Fibroblast of lung (primary cell): ENCODE data around the gene TOX3. TPM values are rescaled to one million over a fixed set of nuclear protein-coding genes. Genes with fewer than 3 reads are reported as not detected.

Experiments used
- DNase-seq, 2 donors: peaks; one replicate each; pipeline versions ENCODE4 v3.0.0 to v3.0.0-alpha.2; 2010; ENCODE audit warnings: low read depth in 2 of 2
- H2AFZ ChIP-seq: 2 replicates; pipeline ENCODE4 v1.5.1; 2012; ENCODE audit warnings: low read length, control low read depth, inconsistent platforms
- H3K27ac ChIP-seq: 2 replicates; pipeline ENCODE4 v1.5.1; 2011; ENCODE audit warnings: low read length, control low read depth; ENCODE audit not compliant: insufficient read depth
- H3K27me3 ChIP-seq: 2 replicates; pipeline ENCODE4 v1.5.1; 2011; ENCODE audit warnings: mild to moderate bottlenecking, low read length; ENCODE audit not compliant: control insufficient read depth, insufficient read depth
- H3K36me3 ChIP-seq: 2 replicates; pipeline ENCODE4 v1.5.1; 2011; ENCODE audit warnings: low read length; ENCODE audit not compliant: control insufficient read depth, insufficient read depth
- H3K4me1 ChIP-seq: 2 replicates; pipeline ENCODE4 v1.5.1; 2011; ENCODE audit warnings: low read length; ENCODE audit not compliant: control insufficient read depth, insufficient read depth; ENCODE audit errors: extremely low read depth
- H3K4me2 ChIP-seq: 2 replicates; pipeline ENCODE4 v1.5.1; 2011; ENCODE audit warnings: low read length, control low read depth; ENCODE audit not compliant: insufficient read depth; ENCODE audit errors: extremely low read depth
- H3K4me3 ChIP-seq, 4 experiments: fragments of 200-600 bp in 1 of 4; sonication (generic) in 1 of 4; replicated peaks in 1 of 4; 2 replicates each; pipeline ENCODE4 v1.5.1; 2011 to 2016; ENCODE audit warnings: low read length in 4 of 4, low read depth in 3 of 4, mild to moderate bottlenecking in 3 of 4, control low read depth in 2 of 4, inconsistent platforms in 1 of 4, mixed read lengths in 1 of 4; ENCODE audit not compliant: insufficient read depth in 1 of 4; ENCODE audit errors: control extremely low read depth in 1 of 4
- H3K79me2 ChIP-seq: 2 replicates; pipeline ENCODE4 v1.5.1; 2012; ENCODE audit warnings: mild to moderate bottlenecking, low read length, inconsistent platforms; ENCODE audit not compliant: control insufficient read depth, insufficient read depth
- H3K9ac ChIP-seq: 2 replicates; pipeline ENCODE4 v1.5.1; 2011; ENCODE audit warnings: mild to moderate bottlenecking, low read length, control low read depth; ENCODE audit not compliant: insufficient read depth
- H3K9me3 ChIP-seq: 2 replicates; pipeline ENCODE4 v1.5.1; 2012; ENCODE audit warnings: low read depth, low read length; ENCODE audit not compliant: control insufficient read depth, insufficient read depth
- H4K20me1 ChIP-seq: 2 replicates; pipeline ENCODE4 v1.5.1; 2011; ENCODE audit warnings: low read length; ENCODE audit not compliant: control insufficient read depth, insufficient read depth; ENCODE audit errors: extremely low read depth
- EZH2 ChIP-seq: IDR thresholded peaks from 2 replicates; pipeline ENCODE4 v1.5.1; 2012; ENCODE audit warnings: low read length, control low read depth, mild to moderate bottlenecking; ENCODE audit errors: missing control alignments
- polyA plus RNA-seq, 2 donors: library from polyadenylated mRNA; depleted of rRNA in 1 of 2; stranded (reverse) in 1 of 2; unstranded in 1 of 2; fragments of >200 nt; gene quantifications; 2 replicates each; pipeline ENCODE4 v1.2.1, GENCODE V29; 2011 to 2012; ENCODE audit warnings: missing spikeins in 1 of 2
- total RNA-seq: library from RNA; depleted of rRNA; stranded (reverse); fragments of >200 nt; gene quantifications from 2 replicates; pipeline ENCODE4 v1.2.1, GENCODE V29; 2014
- TF ChIP-seq, protein P1 (sequence below), 2 donors: IDR thresholded peaks in 1 of 2; conservative IDR thresholded peaks in 1 of 2; 1 replicate in 1 of 2; 2 replicates in 1 of 2; pipeline ENCODE4 v1.5.1; 2011 to 2012; ENCODE audit warnings: low read length in 2 of 2, control low read depth in 1 of 2, inconsistent platforms in 1 of 2, low read depth in 1 of 2, mild to moderate bottlenecking in 1 of 2

Gene TOX3
- total and polyA plus RNA-seq, 2 donors (not counting 1 experiment from before 2014, with no cell fraction given): not detected

DNA sequence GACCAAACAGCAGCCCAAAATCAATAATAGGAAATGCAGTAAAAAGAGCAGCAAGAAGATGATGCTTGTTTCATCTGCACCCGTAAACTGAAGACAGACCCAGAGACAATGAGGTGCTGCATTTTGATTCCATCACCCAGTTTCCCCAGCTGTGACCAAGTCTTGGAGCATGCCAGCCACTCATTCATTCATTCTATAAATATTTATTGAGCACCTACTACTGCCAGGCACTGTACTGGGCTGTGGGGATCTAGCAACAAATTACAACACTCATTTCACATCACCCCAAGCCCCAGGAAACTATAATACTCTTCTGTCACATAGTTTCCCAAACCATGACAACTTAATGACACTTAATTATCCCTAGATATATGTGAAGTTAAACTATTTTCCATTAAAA is 79.2 kb downstream of the TOX3 start:
- no peak overlapping the region for H3K9ac ChIP-seq
- no peaks in the 10 kb centered on the region for H3K4me1 ChIP-seq
- H3K9me3 ChIP-seq: no peaks in the 10 kb centered on the region
- H3K27ac ChIP-seq: no peak overlapping the region
- no peak overlapping the region for H2AFZ ChIP-seq
- H3K27me3 ChIP-seq: no peaks in the 10 kb centered on the region
- no peaks in the 10 kb centered on the region for H4K20me1 ChIP-seq
- TF ChIP-seq, protein P1, sequence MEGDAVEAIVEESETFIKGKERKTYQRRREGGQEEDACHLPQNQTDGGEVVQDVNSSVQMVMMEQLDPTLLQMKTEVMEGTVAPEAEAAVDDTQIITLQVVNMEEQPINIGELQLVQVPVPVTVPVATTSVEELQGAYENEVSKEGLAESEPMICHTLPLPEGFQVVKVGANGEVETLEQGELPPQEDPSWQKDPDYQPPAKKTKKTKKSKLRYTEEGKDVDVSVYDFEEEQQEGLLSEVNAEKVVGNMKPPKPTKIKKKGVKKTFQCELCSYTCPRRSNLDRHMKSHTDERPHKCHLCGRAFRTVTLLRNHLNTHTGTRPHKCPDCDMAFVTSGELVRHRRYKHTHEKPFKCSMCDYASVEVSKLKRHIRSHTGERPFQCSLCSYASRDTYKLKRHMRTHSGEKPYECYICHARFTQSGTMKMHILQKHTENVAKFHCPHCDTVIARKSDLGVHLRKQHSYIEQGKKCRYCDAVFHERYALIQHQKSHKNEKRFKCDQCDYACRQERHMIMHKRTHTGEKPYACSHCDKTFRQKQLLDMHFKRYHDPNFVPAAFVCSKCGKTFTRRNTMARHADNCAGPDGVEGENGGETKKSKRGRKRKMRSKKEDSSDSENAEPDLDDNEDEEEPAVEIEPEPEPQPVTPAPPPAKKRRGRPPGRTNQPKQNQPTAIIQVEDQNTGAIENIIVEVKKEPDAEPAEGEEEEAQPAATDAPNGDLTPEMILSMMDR (conservative IDR thresholded peaks at IDR 0.05 in 1 of 2, IDR thresholded peaks at IDR 0.05 in 1 of 2; ENCODE audit: low read depth in 1 of 2, low read length in 2 of 2): no peak
- TF ChIP-seq EZH2: no peak
- H3K79me2 ChIP-seq: no peaks in the 10 kb centered on the region
- no peak overlapping the region for H3K4me2 ChIP-seq
- no peak overlapping the region for H3K4me3 ChIP-seq
- H3K36me3 ChIP-seq: no peaks in the 10 kb centered on the region
- DNase-seq: no peak

DNA sequence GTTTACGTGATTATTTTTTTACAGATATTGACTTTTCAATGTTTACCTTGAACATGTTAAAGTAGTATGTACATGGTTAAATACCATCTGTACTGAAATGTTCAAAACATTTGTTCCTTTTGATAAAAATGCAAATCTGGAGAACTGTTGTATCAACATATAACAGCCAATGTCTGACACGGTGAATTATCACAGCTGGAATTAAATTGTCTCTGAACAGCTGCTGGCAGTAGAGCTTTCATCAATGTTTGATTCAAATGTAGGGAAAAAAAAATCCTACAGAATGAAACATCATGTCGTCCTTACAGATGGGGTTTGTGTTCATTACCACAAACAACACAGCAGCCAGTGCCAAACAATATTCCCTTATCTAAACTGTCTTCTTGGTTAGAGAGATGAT is 79.9 kb downstream of the TOX3 start:
- no peak for DNase-seq
- Histone ChIP-seq H3K4me1 (no peaks in the 10 kb centered on the region), H3K9me3 (no peaks in the 10 kb centered on the region), H3K9ac (no peak overlapping the region), H2AFZ (no peak overlapping the region), H3K36me3 (no peaks in the 10 kb centered on the region), H3K79me2 (no peaks in the 10 kb centered on the region), H4K20me1 (no peaks in the 10 kb centered on the region), H3K27me3 (no peaks in the 10 kb centered on the region), H3K4me2 (no peak overlapping the region), H3K4me3 (no peak overlapping the region), H3K27ac (no peak overlapping the region)
- no peak for TF ChIP-seq EZH2
- TF ChIP-seq, protein P1 (conservative IDR thresholded peaks at IDR 0.05 in 1 of 2, IDR thresholded peaks at IDR 0.05 in 1 of 2; ENCODE audit: low read depth in 1 of 2, low read length in 2 of 2): no peak

- H3K4me3 ChIP-seq: no peak overlapping the region
- no peak overlapping the region for H3K9ac ChIP-seq
- H3K4me1 ChIP-seq: no peaks in the 10 kb centered on the region
- no peak overlapping the region for H3K4me2 ChIP-seq
- no peak for TF ChIP-seq EZH2
- TF ChIP-seq, protein P1 (conservative IDR thresholded peaks at IDR 0.05 in 1 of 2, IDR thresholded peaks at IDR 0.05 in 1 of 2; ENCODE audit: low read depth in 1 of 2, low read length in 2 of 2): no peak
- H3K79me2 ChIP-seq: no peaks in the 10 kb centered on the region
- no peaks in the 10 kb centered on the region for H3K27me3 ChIP-seq
- DNase-seq: no peak
- no peak overlapping the region for H2AFZ ChIP-seq
- no peaks in the 10 kb centered on the region for H3K36me3 ChIP-seq
- no peaks in the 10 kb centered on the region for H4K20me1 ChIP-seq
- H3K27ac ChIP-seq: no peak overlapping the region
- H3K9me3 ChIP-seq: no peaks in the 10 kb centered on the region
These were observed 81.2 kb downstream of the TOX3 start for GRCh38 chr16:52465711-52466267.
